ENCODE measurements around the gene BLOC1S3. TPM values are rescaled to one million over a fixed set of nuclear protein-coding genes. Genes with fewer than 3 reads are reported as not detected.

BLOC1S3 gene
- total RNA-seq, 4 donors from 2014 or later: 15.3 to 20.1 (median 15.9) TPM

DNA sequence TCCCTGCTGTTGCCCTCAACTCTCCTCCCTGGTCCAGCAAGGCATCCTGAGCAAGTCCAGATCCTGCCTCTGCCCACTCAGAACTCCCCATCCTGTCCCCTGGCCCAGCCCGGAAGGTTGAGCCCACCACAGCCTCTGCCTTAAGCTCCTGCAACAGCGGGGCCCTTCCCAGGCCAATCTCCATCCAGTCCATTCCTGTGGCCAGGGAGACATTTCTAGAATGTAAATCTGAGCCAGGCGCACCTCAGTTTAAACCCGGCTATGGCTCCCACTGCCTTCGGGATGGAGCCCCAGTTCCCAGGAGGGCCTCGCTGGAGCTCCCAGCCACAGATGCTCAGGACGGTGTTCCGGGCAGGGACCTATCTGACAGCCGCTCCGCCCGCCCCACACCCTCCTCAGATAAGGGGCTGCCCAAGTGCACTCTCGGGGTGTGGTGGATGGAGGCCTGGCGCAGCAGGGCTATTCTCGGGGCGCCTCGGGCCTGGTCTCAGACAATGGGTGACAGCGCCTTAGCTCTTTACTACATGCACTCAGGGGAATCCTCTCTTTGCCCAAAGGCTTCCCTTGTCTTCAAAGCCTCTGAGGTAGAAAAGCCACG lies 5.9 kb upstream of the BLOC1S3 start:
- Histone ChIP-seq H3K4me3 (no peak overlapping the region), H3K36me3 (no peaks in the 10 kb centered on the region), H3K27ac (peak overlapping the region; percentile 11), H3K27me3 (no peaks in the 10 kb centered on the region), H3K4me1 (peaks cover 52% of the 10 kb centered on the region), H3K9me3 (no peaks in the 10 kb centered on the region)
- TF ChIP-seq CTCF (IDR thresholded peaks at IDR 0.05) (no peak), POLR2A (IDR thresholded peaks at IDR 0.05) (no peak), EP300 (IDR thresholded peaks at IDR 0.05) (no peak), POLR2AphosphoS5 (IDR thresholded peaks at IDR 0.05) (no peak)
- 78% methylated on average over 7 of the region's 18 CpGs for WGBS
- no peak for DNase-seq (ENCODE audit: low spot score in 2 of 2)

- Histone ChIP-seq H3K4me3 (no peak overlapping the region), H3K4me1 (peaks cover 54% of the 10 kb centered on the region), H3K36me3 (no peaks in the 10 kb centered on the region), H3K9me3 (no peaks in the 10 kb centered on the region), H3K27ac (no peak overlapping the region), H3K27me3 (no peaks in the 10 kb centered on the region)
- WGBS: 77% methylated on average over 12 of the region's 12 CpGs
- no peak for TF ChIP-seq POLR2A (IDR thresholded peaks at IDR 0.05)
- TF ChIP-seq CTCF (IDR thresholded peaks at IDR 0.05): no peak
- no peak for TF ChIP-seq POLR2AphosphoS5 (IDR thresholded peaks at IDR 0.05)
- TF ChIP-seq EP300 (IDR thresholded peaks at IDR 0.05): no peak
- no peak for DNase-seq (ENCODE audit: low spot score in 2 of 2)
Measured at GRCh38 chr19:45173816-45174215, 4.8 kb upstream of the BLOC1S3 start.

DNA sequence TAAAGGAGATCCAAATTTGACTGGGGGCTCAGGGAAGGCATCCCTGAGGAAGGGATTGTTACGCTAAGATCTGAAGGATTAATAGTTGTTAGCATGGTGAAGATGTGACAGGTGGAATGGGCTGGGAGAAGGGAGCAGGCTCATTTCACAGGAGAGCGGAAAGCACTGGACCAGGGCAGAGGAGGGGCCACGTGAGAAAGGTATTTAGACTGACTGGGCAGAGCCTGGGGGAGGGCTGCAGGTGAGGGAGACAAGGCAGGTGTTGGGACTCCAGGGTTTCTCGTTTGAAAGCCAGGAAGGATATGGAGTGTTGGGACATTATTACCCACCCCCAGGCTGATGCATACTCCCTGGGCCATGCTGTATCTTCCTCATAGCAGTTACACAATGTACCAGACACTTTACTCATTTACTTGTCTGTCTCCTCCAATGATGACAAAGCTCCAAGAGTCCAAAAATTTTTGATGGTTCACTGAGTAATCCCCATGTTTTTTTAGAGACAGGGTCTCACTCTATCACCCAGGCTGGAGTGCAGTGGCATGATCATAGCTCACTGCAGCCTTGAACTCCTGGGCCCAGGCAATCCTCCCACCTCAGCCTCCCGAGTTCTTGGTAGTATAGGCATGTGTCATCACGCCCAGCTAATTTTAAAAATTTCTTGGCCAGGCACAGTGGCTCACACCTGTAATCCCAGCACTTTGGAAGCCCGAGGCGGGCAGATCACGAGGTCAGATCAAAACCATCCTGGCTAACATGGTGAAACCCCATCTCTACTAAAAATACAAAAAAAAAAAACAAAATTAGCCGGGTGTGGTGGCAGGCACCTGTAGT lies 2.9 kb upstream of the BLOC1S3 start:
- Histone ChIP-seq H3K4me1 (peaks cover 55% of the 10 kb centered on the region), H3K27me3 (no peaks in the 10 kb centered on the region), H3K9me3 (no peaks in the 10 kb centered on the region), H3K27ac (no peak overlapping the region), H3K36me3 (no peaks in the 10 kb centered on the region), H3K4me3 (no peak overlapping the region)
- 61% methylated on average over 10 of the region's 10 CpGs for WGBS
- TF ChIP-seq EP300 (IDR thresholded peaks at IDR 0.05): no peak
- TF ChIP-seq CTCF (IDR thresholded peaks at IDR 0.05): no peak
- no peak for TF ChIP-seq POLR2A (IDR thresholded peaks at IDR 0.05)
- TF ChIP-seq POLR2AphosphoS5 (IDR thresholded peaks at IDR 0.05): no peak
- DNase-seq (ENCODE audit: low spot score in 2 of 2): no peak

- DNase-seq (ENCODE audit: low spot score in 2 of 2): no peak
- Histone ChIP-seq H3K4me3 (peak within 1 kb of the TSS; percentile 85), H3K9me3 (no peaks in the 10 kb centered on the region), H3K27me3 (no peaks in the 10 kb centered on the region), H3K4me1 (peaks cover 50% of the 10 kb centered on the region), H3K27ac (peak within 1 kb of the TSS; percentile 99), H3K36me3 (no peaks in the 10 kb centered on the region)
- TF ChIP-seq POLR2AphosphoS5 (IDR thresholded peaks at IDR 0.05) (peak in 1 of 3 donors; percentile 4), POLR2A (IDR thresholded peaks at IDR 0.05) (peak in 1 of 2 donors; percentile 75), EP300 (IDR thresholded peaks at IDR 0.05) (no peak), CTCF (IDR thresholded peaks at IDR 0.05) (no peak)
- WGBS: under 1% methylated on average over 35 of the region's 36 CpGs
Measured at GRCh38 chr19:45177817-45178261, 745 bp upstream of the BLOC1S3 start, which contains the start of gene TRAPPC6A. TSS of gene TRAPPC6A (minus strand) at chr19:45178237. CDS start at chr19:45178218, 19 bp downstream.

All from suprapubic skin (tissue), 4 donors.